ENCODE measurements around the gene EP400. TPM values are rescaled to one million over a fixed set of nuclear protein-coding genes. Genes with fewer than 3 reads are reported as not detected.

The EP400 gene
- total RNA-seq = 10 to 100 TPM; 51.7 to 52.3 TPM

- H3K9me3 Mint-ChIP-seq = no peaks in the 10 kb centered on the region
- peak within 1 kb of the TSS; percentile 92 to 94 for H3K4me3 Mint-ChIP-seq
- ATAC-seq (replicated peaks in 1 of 2) (peak; percentile 93 to 94), DNase-seq (peak; percentile 96)
- peak within 1 kb of the TSS; percentile 94 for H3K27ac Mint-ChIP-seq
- peaks cover 39% of the 10 kb centered on the region for H3K4me1 Mint-ChIP-seq (ENCODE audit: low read depth)
- no peaks in the 10 kb centered on the region for H3K36me3 Mint-ChIP-seq (ENCODE audit: insufficient read depth in 2 of 2)
- no peaks in the 10 kb centered on the region for H3K27me3 Mint-ChIP-seq (ENCODE audit: low read depth)
Observed at GRCh38 chr12:131949431-131950181, at the start of gene EP400. Gene EP400 (plus strand): TSS chr12:131949942. CDS start chr12:131960620, 10,678 bp downstream.

- Mint-ChIP-seq H3K4me3 (no peak overlapping the region), H3K27me3 (ENCODE audit: low read depth) (no peaks in the 10 kb centered on the region), H3K27ac (no peak overlapping the region), H3K9me3 (no peaks in the 10 kb centered on the region), H3K36me3 (ENCODE audit: insufficient read depth in 2 of 2) (peaks cover 1 to 3% of the 10 kb centered on the region in 2 donors), H3K4me1 (ENCODE audit: low read depth) (peaks cover 19% of the 10 kb centered on the region)
- no peak for DNase-seq
- no peak for ATAC-seq (replicated peaks in 1 of 2)
Observed at GRCh38 chr12:131900397-131900796, 49.3 kb upstream of the EP400 start.

- Mint-ChIP-seq H3K36me3 (ENCODE audit: insufficient read depth in 2 of 2) (no peaks in the 10 kb centered on the region), H3K4me1 (ENCODE audit: low read depth) (peaks cover 16% of the 10 kb centered on the region), H3K27ac (no peak overlapping the region), H3K9me3 (no peaks in the 10 kb centered on the region), H3K4me3 (no peak overlapping the region), H3K27me3 (ENCODE audit: low read depth) (no peaks in the 10 kb centered on the region)
- no peak for ATAC-seq (replicated peaks in 1 of 2)
- DNase-seq = no peak
Observed at GRCh38 chr12:131901431-131902331, 48.1 kb upstream of the EP400 start.

GRCh38 chr12:131902332-131903241 is 47.2 kb upstream of the EP400 start:
- no peaks in the 10 kb centered on the region for H3K27me3 Mint-ChIP-seq (ENCODE audit: low read depth)
- peaks cover 7% of the 10 kb centered on the region for H3K4me1 Mint-ChIP-seq (ENCODE audit: low read depth)
- H3K27ac Mint-ChIP-seq = no peak overlapping the region
- H3K9me3 Mint-ChIP-seq = no peaks in the 10 kb centered on the region
- DNase-seq (no peak), ATAC-seq (replicated peaks in 1 of 2) (no peak)
- no peaks in the 10 kb centered on the region for H3K36me3 Mint-ChIP-seq (ENCODE audit: insufficient read depth in 2 of 2)
- no peak overlapping the region for H3K4me3 Mint-ChIP-seq

GRCh38 chr12:131903270-131904255 is 46.2 kb upstream of the EP400 start:
- Mint-ChIP-seq H3K36me3 (ENCODE audit: insufficient read depth in 2 of 2) (no peaks in the 10 kb centered on the region), H3K4me1 (ENCODE audit: low read depth) (peaks cover 4% of the 10 kb centered on the region), H3K9me3 (no peaks in the 10 kb centered on the region), H3K27ac (no peak overlapping the region), H3K27me3 (ENCODE audit: low read depth) (no peaks in the 10 kb centered on the region), H3K4me3 (no peak overlapping the region)
- peak in 1 of 2 donors; percentile 7 for ATAC-seq (replicated peaks in 1 of 2)
- DNase-seq = no peak

- DNase-seq (no peak), ATAC-seq (replicated peaks in 1 of 2) (no peak)
- H3K9me3 Mint-ChIP-seq = no peaks in the 10 kb centered on the region
- H3K36me3 Mint-ChIP-seq (ENCODE audit: insufficient read depth in 2 of 2) = no peaks in the 10 kb centered on the region
- H3K27me3 Mint-ChIP-seq (ENCODE audit: low read depth) = no peaks in the 10 kb centered on the region
- H3K4me1 Mint-ChIP-seq (ENCODE audit: low read depth) = peaks cover 4% of the 10 kb centered on the region
- H3K4me3 Mint-ChIP-seq = no peak overlapping the region
- H3K27ac Mint-ChIP-seq = no peak overlapping the region
Observed at GRCh38 chr12:131904346-131904745, 45.4 kb upstream of the EP400 start.

GRCh38 chr12:131905081-131905629 is 44.6 kb upstream of the EP400 start:
- Mint-ChIP-seq H3K27me3 (ENCODE audit: low read depth) (no peaks in the 10 kb centered on the region), H3K4me3 (no peak overlapping the region), H3K27ac (no peak overlapping the region)

GRCh38 chr12:131905630-131906091 is 44.1 kb upstream of the EP400 start:
- no peaks in the 10 kb centered on the region for H3K9me3 Mint-ChIP-seq
- H3K27ac Mint-ChIP-seq = no peak overlapping the region
- peaks cover 4% of the 10 kb centered on the region for H3K4me1 Mint-ChIP-seq (ENCODE audit: low read depth)
- no peaks in the 10 kb centered on the region for H3K27me3 Mint-ChIP-seq (ENCODE audit: low read depth)
- DNase-seq = no peak
- no peak overlapping the region for H3K4me3 Mint-ChIP-seq
- no peak for ATAC-seq (replicated peaks in 1 of 2)
- no peaks in the 10 kb centered on the region for H3K36me3 Mint-ChIP-seq (ENCODE audit: insufficient read depth in 2 of 2)

More at GRCh38 chr12:131905081-131905629, 44.6 kb upstream of the EP400 start:
- no peaks in the 10 kb centered on the region for H3K36me3 Mint-ChIP-seq (ENCODE audit: insufficient read depth in 2 of 2)
- no peak for ATAC-seq (replicated peaks in 1 of 2)
- no peak for DNase-seq
- peaks cover 4% of the 10 kb centered on the region for H3K4me1 Mint-ChIP-seq (ENCODE audit: low read depth)
- no peaks in the 10 kb centered on the region for H3K9me3 Mint-ChIP-seq

GRCh38 chr12:131907379-131908091 is 42.2 kb upstream of the EP400 start:
- H3K9me3 Mint-ChIP-seq = no peaks in the 10 kb centered on the region
- peaks cover 4% of the 10 kb centered on the region for H3K4me1 Mint-ChIP-seq (ENCODE audit: low read depth)
- H3K36me3 Mint-ChIP-seq (ENCODE audit: insufficient read depth in 2 of 2) = no peaks in the 10 kb centered on the region
- DNase-seq = no peak
- no peaks in the 10 kb centered on the region for H3K27me3 Mint-ChIP-seq (ENCODE audit: low read depth)
- H3K4me3 Mint-ChIP-seq = no peak overlapping the region
- ATAC-seq (replicated peaks in 1 of 2) = no peak
- no peak overlapping the region for H3K27ac Mint-ChIP-seq

- Mint-ChIP-seq H3K27me3 (ENCODE audit: low read depth) (no peaks in the 10 kb centered on the region), H3K36me3 (ENCODE audit: insufficient read depth in 2 of 2) (no peaks in the 10 kb centered on the region), H3K4me3 (no peak overlapping the region), H3K27ac (no peak overlapping the region), H3K4me1 (ENCODE audit: low read depth) (peaks cover 4% of the 10 kb centered on the region), H3K9me3 (no peaks in the 10 kb centered on the region)
- ATAC-seq (replicated peaks in 1 of 2) (no peak), DNase-seq (no peak)
Observed at GRCh38 chr12:131908092-131909080, 41.4 kb upstream of the EP400 start.
